HG03558 (cell line): ENCODE measurements around the gene OR7C2.

Experiments used
- ATAC-seq: cut with Tn5 transposase; IDR thresholded peaks from one replicate; pipeline ENCODE4 v1.9.1; 2021; ENCODE audit warnings: moderate number of reproducible peaks; ENCODE audit not compliant: unreplicated experiment; ENCODE audit errors: extremely low read depth

Gene OR7C2

DNA sequence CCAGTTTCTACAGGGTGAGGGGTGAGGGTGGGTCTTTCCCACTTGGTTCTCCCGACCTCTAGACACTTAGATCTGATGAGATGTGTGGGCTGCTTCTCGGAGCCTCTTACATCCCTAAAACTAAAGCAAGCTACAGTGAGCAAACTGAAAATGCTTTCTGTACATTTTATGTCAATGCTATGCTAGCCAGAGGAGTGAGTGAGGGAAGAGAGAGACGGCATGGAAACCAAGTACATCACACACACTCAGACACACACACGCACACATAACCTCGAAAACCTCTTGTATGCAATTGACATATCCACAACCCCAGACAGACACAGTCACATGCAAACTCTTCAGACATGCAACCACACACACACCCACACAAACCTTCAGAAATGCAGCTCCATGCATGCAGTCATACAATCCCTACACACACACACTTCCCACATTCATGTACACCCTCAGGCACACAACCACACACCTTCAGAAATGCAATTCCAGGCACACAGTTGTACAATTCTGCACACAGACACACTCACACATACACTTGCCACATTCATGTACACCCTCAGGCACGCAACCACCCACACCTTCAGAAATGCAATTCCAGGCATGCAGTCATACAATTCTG lies 37.0 kb downstream of the OR7C2 start:
- ATAC-seq = no peak

GRCh38 chr19:14979476-14980255 lies 38.4 kb downstream of the OR7C2 start, which contains the start of gene SLC1A6:
Gene SLC1A6, minus strand, starts transcription at chr19:14979864. Its CDS starts 6,954 bp downstream, at chr19:14972910.
- ATAC-seq = no peak

DNA sequence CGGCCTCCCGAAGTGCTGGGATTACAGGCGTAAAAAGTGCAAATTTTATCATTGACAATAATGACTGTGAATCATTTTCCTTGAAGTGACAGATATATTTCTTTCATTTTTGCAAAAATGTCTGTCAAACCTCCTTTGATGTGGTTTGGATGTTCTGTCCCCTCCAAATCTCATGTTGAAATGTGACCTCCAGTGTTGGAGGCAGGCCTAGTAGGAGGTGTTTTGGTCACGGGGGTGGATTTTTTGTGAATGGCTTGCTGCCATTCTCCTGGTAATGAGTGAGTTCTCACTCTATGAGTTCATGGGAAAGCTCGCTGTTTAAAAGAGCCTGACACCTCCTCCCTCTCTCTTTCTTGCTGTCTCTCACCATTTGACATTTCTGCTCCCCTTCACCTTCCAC lies 43.8 kb downstream of the OR7C2 start:
- ATAC-seq = no peak
